HG02938 (cell line): ENCODE measurements around the gene ANO1.

Source experiments
- ATAC-seq: cut with Tn5 transposase; IDR thresholded peaks from one replicate; pipeline ENCODE4 v1.9.1; 2021; ENCODE audit warnings: mild to moderate bottlenecking, moderate library complexity; ENCODE audit not compliant: unreplicated experiment

ANO1 gene

GRCh38 chr11:70092959-70093715 lies 15.0 kb downstream of the ANO1 start:
- ATAC-seq, result no peak

- ATAC-seq, result no peak
Measured at GRCh38 chr11:70095541-70096252, 17.6 kb downstream of the ANO1 start.

GRCh38 chr11:70097783-70098563 lies 19.9 kb downstream of the ANO1 start:
- ATAC-seq, result no peak

GRCh38 chr11:70098936-70099335 lies 20.8 kb downstream of the ANO1 start:
- ATAC-seq, result no peak

GRCh38 chr11:70099578-70100279 lies 21.6 kb downstream of the ANO1 start:
- no peak for ATAC-seq

- no peak for ATAC-seq
Measured at GRCh38 chr11:70100280-70100603, 22.1 kb downstream of the ANO1 start.

- ATAC-seq, result no peak
Measured at GRCh38 chr11:70100791-70101190, 22.7 kb downstream of the ANO1 start.

GRCh38 chr11:70103256-70103975 lies 25.3 kb downstream of the ANO1 start:
- no peak for ATAC-seq

GRCh38 chr11:70104419-70104818 lies 26.3 kb downstream of the ANO1 start:
- no peak for ATAC-seq

GRCh38 chr11:70104961-70105360 lies 26.8 kb downstream of the ANO1 start:
- ATAC-seq, result no peak

- no peak for ATAC-seq
Measured at GRCh38 chr11:70105369-70105754, 27.2 kb downstream of the ANO1 start.

- ATAC-seq, result no peak
Measured at GRCh38 chr11:70105755-70106571, 27.8 kb downstream of the ANO1 start.

- ATAC-seq, result no peak
Measured at GRCh38 chr11:70106757-70107156, 28.6 kb downstream of the ANO1 start.

- no peak for ATAC-seq
Measured at GRCh38 chr11:70107191-70107590, 29.1 kb downstream of the ANO1 start.

- no peak for ATAC-seq
Measured at GRCh38 chr11:70107756-70108155, 29.6 kb downstream of the ANO1 start.

- ATAC-seq, result no peak
Measured at GRCh38 chr11:70108250-70108649, 30.1 kb downstream of the ANO1 start.

- ATAC-seq, result no peak
Measured at GRCh38 chr11:70109006-70109405, 30.9 kb downstream of the ANO1 start.

GRCh38 chr11:70109903-70110302 lies 31.8 kb downstream of the ANO1 start:
- no peak for ATAC-seq

- no peak for ATAC-seq
Measured at GRCh38 chr11:70110538-70111055, 32.5 kb downstream of the ANO1 start.
